ENCODE measurements around the gene CACNA2D4.

Gene CACNA2D4, protein sequence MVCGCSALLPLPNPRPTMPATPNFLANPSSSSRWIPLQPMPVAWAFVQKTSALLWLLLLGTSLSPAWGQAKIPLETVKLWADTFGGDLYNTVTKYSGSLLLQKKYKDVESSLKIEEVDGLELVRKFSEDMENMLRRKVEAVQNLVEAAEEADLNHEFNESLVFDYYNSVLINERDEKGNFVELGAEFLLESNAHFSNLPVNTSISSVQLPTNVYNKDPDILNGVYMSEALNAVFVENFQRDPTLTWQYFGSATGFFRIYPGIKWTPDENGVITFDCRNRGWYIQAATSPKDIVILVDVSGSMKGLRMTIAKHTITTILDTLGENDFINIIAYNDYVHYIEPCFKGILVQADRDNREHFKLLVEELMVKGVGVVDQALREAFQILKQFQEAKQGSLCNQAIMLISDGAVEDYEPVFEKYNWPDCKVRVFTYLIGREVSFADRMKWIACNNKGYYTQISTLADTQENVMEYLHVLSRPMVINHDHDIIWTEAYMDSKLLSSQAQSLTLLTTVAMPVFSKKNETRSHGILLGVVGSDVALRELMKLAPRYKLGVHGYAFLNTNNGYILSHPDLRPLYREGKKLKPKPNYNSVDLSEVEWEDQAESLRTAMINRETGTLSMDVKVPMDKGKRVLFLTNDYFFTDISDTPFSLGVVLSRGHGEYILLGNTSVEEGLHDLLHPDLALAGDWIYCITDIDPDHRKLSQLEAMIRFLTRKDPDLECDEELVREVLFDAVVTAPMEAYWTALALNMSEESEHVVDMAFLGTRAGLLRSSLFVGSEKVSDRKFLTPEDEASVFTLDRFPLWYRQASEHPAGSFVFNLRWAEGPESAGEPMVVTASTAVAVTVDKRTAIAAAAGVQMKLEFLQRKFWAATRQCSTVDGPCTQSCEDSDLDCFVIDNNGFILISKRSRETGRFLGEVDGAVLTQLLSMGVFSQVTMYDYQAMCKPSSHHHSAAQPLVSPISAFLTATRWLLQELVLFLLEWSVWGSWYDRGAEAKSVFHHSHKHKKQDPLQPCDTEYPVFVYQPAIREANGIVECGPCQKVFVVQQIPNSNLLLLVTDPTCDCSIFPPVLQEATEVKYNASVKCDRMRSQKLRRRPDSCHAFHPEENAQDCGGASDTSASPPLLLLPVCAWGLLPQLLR
- 15.2 to 46.2 (median 23.4) reads per million in 3 donors for total RNA-seq

DNA sequence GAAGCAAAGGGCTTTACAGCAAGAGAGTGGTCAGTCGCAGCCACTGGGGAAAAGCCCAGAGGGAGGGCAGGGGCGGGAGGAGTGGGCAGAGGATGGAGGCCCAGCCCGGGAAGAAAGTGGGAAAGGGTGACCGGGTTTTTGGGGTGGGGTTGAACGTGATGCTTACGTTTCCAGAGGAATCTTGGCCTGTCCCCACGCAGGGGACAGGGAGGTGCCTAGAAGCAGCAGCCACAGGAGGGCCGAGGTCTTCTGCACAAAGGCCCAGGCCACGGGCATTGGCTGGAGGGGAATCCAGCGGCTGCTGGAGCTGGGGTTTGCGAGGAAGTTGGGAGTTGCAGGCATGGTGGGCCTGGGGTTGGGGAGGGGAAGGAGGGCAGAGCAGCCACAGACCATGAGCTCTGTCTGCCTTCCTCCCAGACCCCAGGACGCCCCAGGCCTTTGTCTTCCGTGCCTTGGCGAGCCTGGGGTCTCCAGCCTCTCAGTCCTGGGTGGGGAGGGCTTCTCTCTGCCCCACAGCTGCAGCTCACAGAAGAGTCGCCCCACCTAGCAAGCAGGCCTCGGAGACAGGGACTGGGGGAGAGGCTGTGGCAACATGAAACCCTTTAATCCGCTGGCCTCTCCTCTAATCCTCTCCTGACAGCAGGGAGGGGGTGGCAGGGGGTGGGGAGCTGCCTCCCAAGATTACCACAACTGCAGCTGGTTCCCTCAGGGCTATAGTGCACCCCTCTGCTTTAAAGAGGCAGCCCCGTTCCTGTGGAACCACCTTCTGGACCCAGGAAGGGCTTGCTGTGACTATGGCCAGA, at the start of gene CACNA2D4:
Gene CACNA2D4 (minus strand): TSS at position 572 of the 803 bp plus-strand sequence. CDS start 179 bp downstream, at position 393.
- H3K36me3 ChIP-seq (ENCODE audit: control insufficient read depth, insufficient read depth, low read length) = no peaks in the 10 kb centered on the region
- H3K9me3 ChIP-seq (ENCODE audit: control insufficient read depth, low read length) = no peaks in the 10 kb centered on the region
- no peaks in the 10 kb centered on the region for H3K27me3 ChIP-seq (replicated peaks; ENCODE audit: control insufficient read depth, insufficient read depth, low read length, poor library complexity, severe bottlenecking)
- no peak within 1 kb of the TSS for H3K27ac ChIP-seq (ENCODE audit: insufficient read depth, low read length, poor library complexity, severe bottlenecking)
- DNase-seq = no peak
- H3K4me3 ChIP-seq (ENCODE audit: insufficient read depth, low read depth, low read length, poor library complexity, severe bottlenecking) = no peak within 1 kb of the TSS
- H3K4me1 ChIP-seq (ENCODE audit: control insufficient read depth, insufficient read depth, low read length, poor library complexity, severe bottlenecking) = peaks cover 9% of the 10 kb centered on the region

DNA sequence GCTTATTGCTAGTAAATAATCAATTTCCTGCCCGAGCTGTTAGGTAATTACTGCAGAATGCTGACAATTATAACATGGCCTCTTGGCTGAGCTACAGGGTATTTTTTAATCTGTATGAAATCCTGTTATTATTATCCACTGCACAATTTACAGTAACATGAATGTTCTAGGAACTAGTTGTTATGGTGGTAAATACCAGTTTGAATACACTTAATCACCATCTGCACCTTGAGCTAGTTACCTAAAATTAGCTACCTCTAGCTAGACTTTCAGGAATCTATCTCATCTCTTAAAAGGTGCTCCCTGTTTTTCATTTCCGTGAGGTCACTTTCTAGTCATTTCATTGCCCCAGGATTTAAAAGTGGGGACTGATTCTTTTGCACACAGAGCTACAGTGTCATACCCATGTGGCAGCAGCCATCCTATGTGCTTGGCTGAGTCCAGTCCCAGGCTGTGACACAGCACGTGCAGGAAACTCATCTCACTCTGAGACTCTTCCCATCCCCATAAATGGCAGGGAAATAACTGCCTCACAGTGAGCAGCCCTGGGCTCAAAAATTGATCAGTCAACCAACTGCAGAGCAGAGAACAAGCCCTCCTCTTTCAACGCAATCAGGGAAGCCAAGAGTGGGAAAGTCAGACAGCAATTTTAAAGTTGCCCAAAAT, 48.2 kb upstream of the CACNA2D4 start:
- Histone ChIP-seq H3K27ac (ENCODE audit: insufficient read depth, low read length, poor library complexity, severe bottlenecking) (no peak overlapping the region), H3K4me3 (ENCODE audit: insufficient read depth, low read depth, low read length, poor library complexity, severe bottlenecking) (no peak overlapping the region), H3K4me1 (ENCODE audit: control insufficient read depth, insufficient read depth, low read length, poor library complexity, severe bottlenecking) (no peaks in the 10 kb centered on the region), H3K27me3 (replicated peaks; ENCODE audit: control insufficient read depth, insufficient read depth, low read length, poor library complexity, severe bottlenecking) (no peaks in the 10 kb centered on the region), H3K36me3 (ENCODE audit: control insufficient read depth, insufficient read depth, low read length) (peaks cover 30% of the 10 kb centered on the region), H3K9me3 (ENCODE audit: control insufficient read depth, low read length) (no peaks in the 10 kb centered on the region)
- DNase-seq = no peak

DNA sequence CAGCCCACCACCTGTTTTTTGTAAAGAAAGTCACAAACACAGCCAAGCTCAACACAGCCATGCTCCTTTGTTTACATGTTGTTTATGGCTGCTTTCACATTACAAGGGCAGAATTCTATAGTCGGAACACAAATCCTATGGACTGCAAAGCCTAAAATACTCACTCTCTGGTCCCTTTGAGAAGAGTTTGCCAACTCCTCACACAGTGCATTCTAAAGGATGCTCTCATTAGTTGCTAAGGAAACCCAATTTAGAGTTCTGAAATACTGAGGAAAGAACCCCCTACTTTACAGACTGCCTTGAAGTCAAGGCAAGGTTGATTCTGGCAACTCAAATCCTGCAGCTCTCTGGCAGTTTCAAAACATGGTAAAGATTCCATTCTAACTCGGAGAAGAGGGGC, 47.5 kb upstream of the CACNA2D4 start:
- Histone ChIP-seq H3K36me3 (ENCODE audit: control insufficient read depth, insufficient read depth, low read length) (peaks cover 30% of the 10 kb centered on the region), H3K4me1 (ENCODE audit: control insufficient read depth, insufficient read depth, low read length, poor library complexity, severe bottlenecking) (no peaks in the 10 kb centered on the region), H3K4me3 (ENCODE audit: insufficient read depth, low read depth, low read length, poor library complexity, severe bottlenecking) (no peak overlapping the region), H3K27ac (ENCODE audit: insufficient read depth, low read length, poor library complexity, severe bottlenecking) (no peak overlapping the region), H3K27me3 (replicated peaks; ENCODE audit: control insufficient read depth, insufficient read depth, low read length, poor library complexity, severe bottlenecking) (no peaks in the 10 kb centered on the region), H3K9me3 (ENCODE audit: control insufficient read depth, low read length) (no peaks in the 10 kb centered on the region)
- no peak for DNase-seq

DNA sequence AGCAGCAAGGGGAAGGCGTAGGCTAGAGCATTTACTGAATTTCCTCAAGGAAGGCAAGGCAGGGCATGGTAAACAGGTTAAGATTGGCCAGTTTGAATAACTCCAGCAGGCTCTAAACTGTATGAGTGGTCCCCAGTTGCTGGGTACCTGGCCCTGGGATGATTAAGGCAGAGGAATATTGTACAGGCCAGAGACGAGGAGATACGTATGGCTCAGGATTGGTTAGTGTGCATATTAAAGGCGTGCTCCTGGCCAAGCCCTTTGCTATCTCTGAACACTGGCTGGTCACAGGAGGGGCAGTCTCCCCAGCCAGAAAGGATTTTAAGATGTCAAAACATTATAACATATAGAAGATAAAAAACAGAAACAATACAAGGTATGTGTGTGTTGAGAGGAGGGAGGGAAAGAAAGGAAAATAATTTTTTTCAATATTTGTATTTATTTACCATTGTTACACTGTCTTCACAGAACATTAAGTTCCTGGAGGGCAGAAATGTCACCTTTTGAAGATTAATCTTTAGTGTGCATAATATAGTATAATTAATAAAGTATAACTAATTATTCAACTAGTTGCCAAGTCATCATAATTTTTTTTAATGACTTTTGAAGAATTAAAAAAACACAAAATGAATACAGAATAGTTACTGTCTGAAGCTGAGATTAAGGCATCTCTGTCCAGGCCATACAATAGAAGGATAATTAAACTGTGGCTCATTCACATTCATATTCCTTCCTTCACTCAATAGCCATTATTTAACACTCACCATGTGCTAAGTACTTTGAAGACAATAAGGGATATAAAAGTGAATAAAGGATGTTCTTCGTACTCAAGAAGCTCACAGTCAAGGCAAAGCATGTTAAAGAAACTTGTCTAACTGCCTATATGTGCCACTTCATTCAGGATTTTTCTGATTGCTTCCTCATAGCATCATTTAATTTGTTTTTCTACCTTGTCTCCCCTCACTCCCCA, 43.9 kb upstream of the CACNA2D4 start:
- no peaks in the 10 kb centered on the region for H3K9me3 ChIP-seq (ENCODE audit: control insufficient read depth, low read length)

DNA sequence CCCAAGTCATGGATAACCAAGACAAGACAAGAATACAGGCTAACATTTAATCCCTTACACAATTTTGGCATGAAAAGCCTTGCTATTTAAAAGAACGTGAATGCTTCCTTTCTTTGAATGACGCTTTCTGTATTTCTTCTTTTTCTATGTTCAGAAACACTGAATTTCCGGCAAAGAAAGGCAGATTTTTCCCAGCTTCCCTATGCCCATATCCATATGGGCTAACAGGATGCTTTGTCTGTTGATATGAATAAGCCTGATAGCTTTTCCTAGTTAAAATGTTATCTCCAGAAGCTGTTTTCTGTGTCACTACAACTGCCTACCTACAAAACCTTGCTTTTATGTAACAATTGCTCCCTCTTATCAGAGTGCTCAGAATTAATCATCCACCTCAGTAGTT, 38.3 kb upstream of the CACNA2D4 start:
- Histone ChIP-seq H3K27me3 (replicated peaks; ENCODE audit: control insufficient read depth, insufficient read depth, low read length, poor library complexity, severe bottlenecking) (no peaks in the 10 kb centered on the region), H3K4me3 (ENCODE audit: insufficient read depth, low read depth, low read length, poor library complexity, severe bottlenecking) (no peak overlapping the region), H3K27ac (ENCODE audit: insufficient read depth, low read length, poor library complexity, severe bottlenecking) (no peak overlapping the region), H3K4me1 (ENCODE audit: control insufficient read depth, insufficient read depth, low read length, poor library complexity, severe bottlenecking) (no peaks in the 10 kb centered on the region), H3K36me3 (ENCODE audit: control insufficient read depth, insufficient read depth, low read length) (peaks cover 22% of the 10 kb centered on the region), H3K9me3 (ENCODE audit: control insufficient read depth, low read length) (no peaks in the 10 kb centered on the region)
- no peak for DNase-seq

More for the DNA sequence above, 43.9 kb upstream of the CACNA2D4 start:
- Histone ChIP-seq H3K27me3 (replicated peaks; ENCODE audit: control insufficient read depth, insufficient read depth, low read length, poor library complexity, severe bottlenecking) (no peaks in the 10 kb centered on the region), H3K4me1 (ENCODE audit: control insufficient read depth, insufficient read depth, low read length, poor library complexity, severe bottlenecking) (no peaks in the 10 kb centered on the region), H3K27ac (ENCODE audit: insufficient read depth, low read length, poor library complexity, severe bottlenecking) (no peak overlapping the region), H3K36me3 (ENCODE audit: control insufficient read depth, insufficient read depth, low read length) (peaks cover 27% of the 10 kb centered on the region), H3K4me3 (ENCODE audit: insufficient read depth, low read depth, low read length, poor library complexity, severe bottlenecking) (no peak overlapping the region)
- DNase-seq = no peak

DNA sequence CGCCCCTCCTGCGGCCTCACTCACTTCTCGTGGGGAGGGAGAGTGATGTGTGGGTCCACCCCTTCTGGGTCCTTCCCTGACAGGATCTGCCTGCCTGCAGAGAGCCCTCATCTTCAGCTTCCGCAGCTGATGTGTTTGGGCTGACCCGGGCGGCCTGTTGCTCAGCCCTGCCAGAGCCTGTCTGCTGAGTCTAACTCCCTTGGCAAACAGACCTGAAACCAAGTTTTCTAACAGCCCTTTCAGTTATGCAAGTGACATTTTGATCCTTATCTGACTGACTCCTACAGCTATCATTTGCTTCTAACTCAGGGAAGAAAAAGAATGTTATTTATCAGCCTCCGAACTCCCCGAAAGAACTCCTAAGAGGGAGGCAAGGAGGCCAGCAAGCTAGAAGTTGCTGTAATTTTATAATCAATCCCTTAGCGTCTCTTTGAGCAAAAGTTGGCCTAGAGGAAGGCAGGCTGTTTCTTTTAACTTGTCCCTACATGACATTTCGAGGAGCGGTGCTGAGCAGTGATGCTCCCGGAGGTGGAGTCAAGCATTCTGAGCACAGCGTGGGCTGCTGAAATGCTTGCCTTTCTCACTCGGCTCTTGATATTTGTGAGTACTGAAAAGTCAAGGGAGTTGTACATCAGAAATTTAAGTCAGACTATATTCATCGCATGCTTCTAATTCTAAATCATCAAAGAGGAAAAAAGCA, 31.5 kb upstream of the CACNA2D4 start:
- H3K27me3 ChIP-seq (replicated peaks; ENCODE audit: control insufficient read depth, insufficient read depth, low read length, poor library complexity, severe bottlenecking) = no peaks in the 10 kb centered on the region
- H3K4me3 ChIP-seq (ENCODE audit: insufficient read depth, low read depth, low read length, poor library complexity, severe bottlenecking) = no peak overlapping the region
- no peaks in the 10 kb centered on the region for H3K4me1 ChIP-seq (ENCODE audit: control insufficient read depth, insufficient read depth, low read length, poor library complexity, severe bottlenecking)
- no peaks in the 10 kb centered on the region for H3K9me3 ChIP-seq (ENCODE audit: control insufficient read depth, low read length)
- no peak for DNase-seq
- peaks cover 77% of the 10 kb centered on the region for H3K36me3 ChIP-seq (ENCODE audit: control insufficient read depth, insufficient read depth, low read length)
- H3K27ac ChIP-seq (ENCODE audit: insufficient read depth, low read length, poor library complexity, severe bottlenecking) = no peak overlapping the region

DNA sequence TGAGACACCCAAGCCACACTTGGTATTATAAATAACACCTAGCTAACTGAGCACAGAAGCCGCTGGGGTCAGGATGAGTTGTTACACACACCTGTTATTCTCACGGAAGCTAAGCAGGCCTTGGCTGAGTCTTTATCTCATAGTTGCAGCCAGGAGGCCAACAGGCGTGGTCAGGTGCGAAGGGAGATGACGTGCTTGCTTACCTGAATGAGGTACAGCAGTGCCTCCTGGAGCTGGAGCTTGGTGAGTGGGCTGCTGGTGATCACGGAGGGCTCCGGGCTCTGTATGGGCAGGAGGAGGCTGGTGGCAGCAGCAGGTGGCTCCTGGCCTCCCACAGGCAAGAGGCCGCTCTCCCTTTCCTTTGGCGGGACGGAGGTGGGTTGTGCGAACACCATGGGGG, 30.4 kb upstream of the CACNA2D4 start:
- Histone ChIP-seq H3K36me3 (ENCODE audit: control insufficient read depth, insufficient read depth, low read length) (peaks cover 77% of the 10 kb centered on the region), H3K4me3 (ENCODE audit: insufficient read depth, low read depth, low read length, poor library complexity, severe bottlenecking) (no peak overlapping the region), H3K27me3 (replicated peaks; ENCODE audit: control insufficient read depth, insufficient read depth, low read length, poor library complexity, severe bottlenecking) (no peaks in the 10 kb centered on the region), H3K27ac (ENCODE audit: insufficient read depth, low read length, poor library complexity, severe bottlenecking) (no peak overlapping the region), H3K4me1 (ENCODE audit: control insufficient read depth, insufficient read depth, low read length, poor library complexity, severe bottlenecking) (no peaks in the 10 kb centered on the region), H3K9me3 (ENCODE audit: control insufficient read depth, low read length) (no peaks in the 10 kb centered on the region)
- DNase-seq = no peak

DNA sequence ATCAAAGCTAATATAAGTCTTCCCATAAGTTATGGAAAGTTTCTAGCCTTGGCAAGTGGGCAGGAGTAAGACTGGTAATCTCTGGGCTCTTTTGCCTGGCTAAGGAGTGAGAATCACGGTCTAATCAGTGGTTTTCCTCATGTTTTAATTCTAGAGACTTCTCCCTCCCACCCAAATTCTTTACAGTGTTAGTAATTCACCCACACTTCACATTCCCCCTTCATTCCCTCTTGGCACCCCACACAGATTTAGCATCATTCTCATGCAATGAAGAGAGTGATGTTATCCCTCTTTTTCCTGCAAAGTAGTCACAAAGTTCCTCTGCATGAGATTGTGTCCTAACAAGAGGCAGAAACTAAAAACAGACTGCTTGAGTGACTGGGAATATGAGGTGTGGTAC, 28.6 kb upstream of the CACNA2D4 start:
- Histone ChIP-seq H3K4me1 (ENCODE audit: control insufficient read depth, insufficient read depth, low read length, poor library complexity, severe bottlenecking) (no peaks in the 10 kb centered on the region), H3K36me3 (ENCODE audit: control insufficient read depth, insufficient read depth, low read length) (peaks cover 59% of the 10 kb centered on the region), H3K27ac (ENCODE audit: insufficient read depth, low read length, poor library complexity, severe bottlenecking) (no peak overlapping the region), H3K4me3 (ENCODE audit: insufficient read depth, low read depth, low read length, poor library complexity, severe bottlenecking) (no peak overlapping the region), H3K9me3 (ENCODE audit: control insufficient read depth, low read length) (no peaks in the 10 kb centered on the region), H3K27me3 (replicated peaks; ENCODE audit: control insufficient read depth, insufficient read depth, low read length, poor library complexity, severe bottlenecking) (no peaks in the 10 kb centered on the region)
- no peak for DNase-seq
